ENCODE data around the gene INPP5D.
"Not testable (repeated sequence)": the region's sequence is repeated elsewhere in the genome, so short reads cannot be mapped to it uniquely, and the experiment has no call there.

INPP5D gene

GRCh38 chr2:233094614-233095013, 34.5 kb downstream of the INPP5D start:
- peak; percentile 7 for DNase-seq

- DNase-seq, result no peak
Measured at GRCh38 chr2:233096006-233096405, 35.9 kb downstream of the INPP5D start.

- DNase-seq, result peak; percentile 30
Measured at GRCh38 chr2:233098618-233099017, 38.5 kb downstream of the INPP5D start.

GRCh38 chr2:233099820-233100191, 39.7 kb downstream of the INPP5D start:
- not testable (repeated sequence) for DNase-seq

GRCh38 chr2:233100192-233100998, 40.3 kb downstream of the INPP5D start:
- DNase-seq, result no peak

GRCh38 chr2:233101141-233101540, 41.0 kb downstream of the INPP5D start:
- DNase-seq, result no peak

- no peak for DNase-seq
Measured at GRCh38 chr2:233101816-233102215, 41.7 kb downstream of the INPP5D start.

- no peak for DNase-seq
Measured at GRCh38 chr2:233105156-233105895, 45.2 kb downstream of the INPP5D start.

GRCh38 chr2:233105930-233106329, 45.8 kb downstream of the INPP5D start:
- no peak for DNase-seq

- DNase-seq, result no peak
Measured at GRCh38 chr2:233107011-233107410, 46.9 kb downstream of the INPP5D start.

- DNase-seq, result no peak
Measured at GRCh38 chr2:233107831-233108300, 47.7 kb downstream of the INPP5D start.

- no peak for DNase-seq
Measured at GRCh38 chr2:233108611-233109490, 48.7 kb downstream of the INPP5D start.

GRCh38 chr2:233111427-233111826, 51.3 kb downstream of the INPP5D start:
- DNase-seq, result no peak

- no peak for DNase-seq
Measured at GRCh38 chr2:233112329-233112728, 52.2 kb downstream of the INPP5D start.

- no peak for DNase-seq
Measured at GRCh38 chr2:233112776-233113452, 52.8 kb downstream of the INPP5D start.

- DNase-seq, result no peak
Measured at GRCh38 chr2:233114421-233114861, 54.3 kb downstream of the INPP5D start.

- no peak for DNase-seq
Measured at GRCh38 chr2:233115121-233115520, 55.0 kb downstream of the INPP5D start.

GRCh38 chr2:233115741-233116140, 55.6 kb downstream of the INPP5D start:
- DNase-seq, result no peak

- DNase-seq, result no peak
Measured at GRCh38 chr2:233116946-233117345, 56.8 kb downstream of the INPP5D start.

- DNase-seq, result no peak
Measured at GRCh38 chr2:233117351-233117750, 57.2 kb downstream of the INPP5D start.

- DNase-seq, result no peak
Measured at GRCh38 chr2:233117811-233118647, 57.9 kb downstream of the INPP5D start.

Data from fibroblast of skin of scalp (primary cell).